CD4-positive, alpha-beta T cell treated with Interleukin-4 for 1 hour (primary cell): Measurements from ENCODE around the gene DUSP16.
"Not testable (repeated sequence)": the region's sequence is repeated elsewhere in the genome, so short reads cannot be mapped to it uniquely, and the experiment has no call there.

Experiments used
- DNase-seq, 2 donors: peaks; one replicate each; pipeline ENCODE4 v3.0.0-alpha.2; 2020 to 2022

The DUSP16 gene

GRCh38 chr12:12562585-12563261 is at the start of gene DUSP16:
Gene DUSP16, minus strand, starts transcription at chr12:12562863. Its CDS starts 41,765 bp downstream, at chr12:12521098.
- peak; percentile 91 to 95 for DNase-seq

- peak in 1 of 2 donors; percentile 55 for DNase-seq
These were observed 49.7 kb upstream of the DUSP16 start for GRCh38 chr12:12612358-12612757.

DNA sequence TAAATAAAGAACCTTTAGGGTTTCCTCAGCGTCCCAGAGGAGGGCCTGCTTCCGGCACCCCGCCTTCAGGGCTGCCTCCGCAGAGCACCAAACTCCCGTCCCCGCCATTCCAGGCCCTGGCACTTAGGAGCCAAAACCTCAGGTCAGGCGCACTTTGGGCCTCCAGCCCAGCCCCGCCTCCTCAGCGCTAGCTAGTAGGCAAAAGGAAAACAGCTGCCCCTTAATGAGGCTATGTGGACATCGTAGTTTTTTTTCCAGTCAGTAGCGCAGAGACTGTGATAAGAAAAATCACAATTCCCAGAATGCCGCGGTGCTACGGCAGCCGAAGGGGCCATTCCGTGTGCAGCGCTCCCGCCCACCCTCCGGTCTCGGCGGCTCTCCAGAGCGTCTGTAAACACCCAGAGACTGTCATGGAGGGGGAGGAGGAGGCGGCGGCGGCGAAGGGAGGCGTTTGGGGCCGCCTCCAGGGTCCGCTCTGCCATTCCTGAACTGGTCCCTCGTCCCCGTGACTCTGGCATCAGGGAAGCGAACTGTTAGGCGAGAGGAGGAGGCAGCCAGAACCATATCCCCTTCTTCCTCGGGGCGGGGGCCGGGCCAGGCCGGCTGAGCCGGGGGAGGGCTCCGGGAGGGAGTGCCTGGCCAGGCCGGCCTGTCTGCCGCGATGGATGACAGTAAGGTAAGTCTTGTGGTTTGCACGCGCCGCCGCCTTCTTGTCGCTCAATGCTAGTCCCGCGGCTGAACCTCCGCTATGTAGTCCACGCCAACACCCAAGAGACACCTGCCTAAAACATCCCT is 49.0 kb upstream of the DUSP16 start, which contains the start of gene CREBL2:
CREBL2 (plus strand) TSS at position 365 of the 795 bp plus-strand sequence; CDS start at position 662, 297 bp downstream.
- peak; percentile 89 to 90 for DNase-seq

DNA sequence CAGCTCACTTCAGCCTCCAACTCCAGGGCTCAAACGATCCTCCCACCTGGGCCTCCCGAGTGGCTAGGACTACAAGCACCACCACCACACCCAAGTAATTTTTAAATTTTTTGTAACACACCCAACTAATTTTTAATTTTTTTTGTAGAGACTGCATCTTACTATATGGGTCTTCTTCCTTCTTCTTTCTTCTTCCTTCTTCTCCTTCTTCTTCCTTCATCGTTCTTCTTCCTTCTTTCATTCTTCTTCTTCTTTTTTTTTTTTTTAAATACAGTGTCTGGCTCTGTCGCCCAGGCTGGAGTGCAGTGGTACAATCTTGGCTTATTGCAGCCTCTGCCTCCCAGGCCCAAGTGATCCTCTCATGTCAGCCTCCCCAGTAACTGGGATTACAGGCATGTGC is 48.0 kb upstream of the DUSP16 start:
- no peak for DNase-seq

- no peak for DNase-seq
These were observed 47.0 kb upstream of the DUSP16 start for GRCh38 chr12:12609692-12610091.

DNA sequence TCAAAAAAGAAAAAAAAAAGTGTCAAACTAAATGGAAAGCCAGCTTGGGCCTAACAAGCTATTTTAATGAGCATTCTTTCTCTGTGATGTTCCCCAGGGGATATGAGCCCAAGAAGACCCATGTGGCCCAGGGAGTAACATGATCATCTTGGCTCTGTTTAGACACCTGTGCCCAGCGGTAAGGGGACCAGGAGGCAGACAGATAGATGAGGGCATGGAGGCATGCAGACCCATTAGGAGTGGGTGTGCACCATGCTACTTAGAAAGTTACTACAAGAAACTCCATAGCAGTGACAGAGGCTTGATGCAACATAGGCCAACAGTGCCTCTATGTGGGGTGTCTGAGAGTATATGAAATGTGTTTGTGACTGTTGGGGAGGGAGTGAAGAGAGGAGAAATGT is 45.9 kb upstream of the DUSP16 start:
- DNase-seq = no peak

DNA sequence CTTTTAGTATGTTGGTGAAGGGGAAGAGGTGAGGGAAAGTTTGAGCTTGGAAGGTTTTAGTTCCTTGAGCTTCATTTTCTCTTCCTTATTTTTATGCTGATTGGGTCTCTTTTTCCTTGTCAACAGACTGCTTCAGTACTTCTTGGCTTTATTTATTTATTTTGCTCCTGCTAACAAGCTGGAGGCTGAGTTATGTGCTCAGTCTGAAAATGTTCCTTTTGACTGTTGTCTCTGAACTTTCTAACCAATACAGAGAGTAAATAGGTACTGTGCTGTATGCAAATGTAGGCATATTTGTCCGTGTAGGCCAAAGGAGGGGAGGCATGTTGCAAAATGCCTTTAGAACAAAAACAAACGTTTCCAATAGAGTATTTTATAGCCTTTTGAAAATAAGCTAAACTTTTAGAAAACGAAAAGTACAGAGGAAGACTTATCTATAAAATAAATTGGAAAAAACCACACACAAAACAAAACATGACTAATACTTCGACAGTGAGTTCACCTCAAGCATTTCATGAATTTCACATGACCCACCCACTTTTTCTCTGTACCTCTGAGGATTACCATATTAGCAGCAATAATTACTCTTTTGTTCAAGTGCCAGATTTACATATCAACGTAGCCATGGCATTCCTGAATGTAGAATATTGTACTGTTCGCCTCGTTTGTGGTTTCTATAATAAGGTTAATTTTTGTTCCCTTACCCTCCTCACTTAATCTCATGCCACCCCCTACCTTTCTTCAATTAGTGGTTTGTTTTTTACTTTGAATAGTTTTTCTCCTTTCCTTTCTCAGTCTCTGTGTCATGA is 44.3 kb upstream of the DUSP16 start:
- no peak for DNase-seq

DNA sequence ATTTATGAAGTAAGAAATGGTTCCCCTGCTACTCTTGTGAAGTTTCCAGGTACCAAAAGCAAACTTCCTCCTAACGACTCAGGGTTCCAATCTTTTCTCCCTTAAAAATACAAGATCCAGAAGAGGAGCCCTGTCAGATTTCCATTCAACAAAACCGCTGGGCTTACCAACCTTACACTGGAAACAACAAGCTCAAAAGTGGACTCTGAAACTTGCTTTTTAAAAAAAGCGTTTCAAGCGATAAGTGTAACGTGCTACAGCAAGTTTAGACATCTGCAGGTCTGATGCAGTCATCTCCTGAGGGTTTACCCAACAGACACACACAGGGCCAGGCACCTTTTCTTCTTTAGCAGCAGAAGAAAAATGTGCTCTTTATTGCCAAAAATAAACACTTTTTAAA is 42.1 kb upstream of the DUSP16 start:
- no peak for DNase-seq

DNA sequence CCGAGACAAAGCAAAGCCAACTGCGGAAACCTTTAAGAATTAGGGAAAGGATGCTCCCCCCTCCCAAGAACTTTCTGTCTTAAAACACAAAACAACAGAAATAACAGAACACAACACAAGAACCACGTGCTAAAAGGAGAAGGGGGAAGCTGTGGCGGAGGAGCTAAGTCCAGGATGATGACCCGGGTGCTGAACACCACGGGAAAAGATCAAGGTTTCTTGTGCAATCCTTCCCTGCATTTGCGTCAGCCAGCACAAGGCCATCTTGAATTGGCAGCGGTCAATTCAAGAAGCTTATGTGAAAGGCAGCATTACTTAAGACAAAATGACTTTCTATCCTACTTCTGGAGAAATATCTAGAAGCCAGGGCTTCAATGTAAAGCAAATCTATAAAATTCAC is 38.0 kb upstream of the DUSP16 start:
- peak in 1 of 2 donors; percentile 47 for DNase-seq

DNA sequence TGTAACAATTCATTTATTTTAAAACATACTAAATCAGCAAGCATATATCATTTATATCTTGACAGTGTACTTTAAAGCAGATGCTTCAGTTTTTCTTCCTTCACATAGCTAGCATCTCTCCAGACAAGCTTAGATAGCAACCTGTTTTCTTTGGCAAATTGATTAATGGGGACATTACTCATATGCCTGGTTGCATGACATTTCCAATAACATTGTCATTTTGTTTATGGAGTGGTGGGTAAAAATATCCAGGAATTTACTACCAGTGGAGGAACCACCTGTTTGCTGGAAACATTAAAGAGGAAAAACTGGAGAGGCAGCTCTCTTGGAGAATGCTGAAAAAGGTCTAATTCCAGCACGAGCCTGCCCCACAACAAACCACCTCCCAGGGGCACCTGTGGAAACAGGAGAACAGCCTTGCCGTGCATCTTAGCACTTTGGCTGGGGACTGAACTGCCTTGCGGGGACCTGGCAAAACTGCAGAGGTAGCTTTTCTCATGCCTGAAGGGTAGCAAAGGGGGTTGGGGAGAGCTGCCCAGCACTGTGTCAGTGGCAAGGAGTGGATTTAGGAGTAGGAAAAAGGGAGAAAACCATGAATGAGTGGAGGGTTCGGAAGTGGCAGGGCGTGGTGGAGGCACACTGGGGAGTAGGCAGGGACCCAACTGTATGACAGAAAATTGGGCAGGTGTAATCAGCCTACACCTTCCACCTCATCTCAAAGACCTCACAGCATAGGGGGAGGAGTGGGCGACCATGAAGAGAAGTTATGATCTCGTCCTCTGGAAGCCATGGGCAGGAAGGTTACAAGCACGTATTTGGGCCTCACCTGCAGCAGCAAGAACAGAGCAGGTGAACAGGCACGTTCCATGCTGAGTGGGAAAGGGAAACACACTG is 37.3 kb upstream of the DUSP16 start:
- no peak for DNase-seq

- DNase-seq = no peak
These were observed 36.2 kb upstream of the DUSP16 start for GRCh38 chr12:12598864-12599263.

DNA sequence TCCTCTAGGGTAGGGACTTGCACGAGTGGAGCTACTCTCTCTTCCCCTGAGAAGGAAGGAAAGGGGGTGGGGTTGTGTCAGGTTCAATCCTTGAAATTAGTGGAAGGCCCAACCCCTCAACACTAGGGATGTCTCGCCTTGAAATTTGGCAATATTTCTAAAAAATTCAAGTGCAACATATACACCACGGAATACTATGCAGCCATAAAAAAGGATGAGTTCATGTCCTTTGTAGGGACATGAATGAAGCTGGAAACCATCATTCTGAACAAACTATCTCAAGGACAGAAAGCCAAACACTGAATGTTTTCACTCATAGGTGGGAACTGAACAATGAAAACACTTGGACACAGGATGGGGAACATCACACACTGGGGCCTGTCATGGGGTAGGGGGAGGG is 33.9 kb upstream of the DUSP16 start:
- not testable (repeated sequence) for DNase-seq

GRCh38 chr12:12595929-12596328 is 33.3 kb upstream of the DUSP16 start:
- not testable (repeated sequence) for DNase-seq

GRCh38 chr12:12592930-12593329 is 30.3 kb upstream of the DUSP16 start:
- DNase-seq = no peak

- no peak for DNase-seq
These were observed 28.3 kb upstream of the DUSP16 start for GRCh38 chr12:12590961-12591360.

DNA sequence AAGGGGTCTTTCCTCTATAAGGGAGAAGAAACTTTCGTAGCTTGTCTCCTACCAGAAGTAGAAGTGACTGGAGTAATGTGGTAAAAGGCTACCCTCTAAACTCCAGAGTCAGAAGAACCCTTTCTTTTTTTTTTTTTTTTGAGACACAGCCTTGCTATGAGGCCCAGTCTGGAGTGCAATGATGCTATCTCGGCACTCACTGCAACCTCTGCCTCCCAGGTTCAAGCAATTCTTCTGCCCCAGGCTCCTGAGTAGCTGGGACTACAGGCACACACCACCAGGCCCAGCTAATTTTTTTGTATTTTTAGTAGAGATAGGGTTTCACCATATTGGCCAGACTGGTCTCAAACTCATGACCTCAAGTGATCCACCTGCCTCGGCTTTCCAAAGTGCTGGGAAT is 25.8 kb upstream of the DUSP16 start:
- DNase-seq = not testable (repeated sequence)

- DNase-seq = no peak
These were observed 25.2 kb upstream of the DUSP16 start for GRCh38 chr12:12587878-12588277.

DNA sequence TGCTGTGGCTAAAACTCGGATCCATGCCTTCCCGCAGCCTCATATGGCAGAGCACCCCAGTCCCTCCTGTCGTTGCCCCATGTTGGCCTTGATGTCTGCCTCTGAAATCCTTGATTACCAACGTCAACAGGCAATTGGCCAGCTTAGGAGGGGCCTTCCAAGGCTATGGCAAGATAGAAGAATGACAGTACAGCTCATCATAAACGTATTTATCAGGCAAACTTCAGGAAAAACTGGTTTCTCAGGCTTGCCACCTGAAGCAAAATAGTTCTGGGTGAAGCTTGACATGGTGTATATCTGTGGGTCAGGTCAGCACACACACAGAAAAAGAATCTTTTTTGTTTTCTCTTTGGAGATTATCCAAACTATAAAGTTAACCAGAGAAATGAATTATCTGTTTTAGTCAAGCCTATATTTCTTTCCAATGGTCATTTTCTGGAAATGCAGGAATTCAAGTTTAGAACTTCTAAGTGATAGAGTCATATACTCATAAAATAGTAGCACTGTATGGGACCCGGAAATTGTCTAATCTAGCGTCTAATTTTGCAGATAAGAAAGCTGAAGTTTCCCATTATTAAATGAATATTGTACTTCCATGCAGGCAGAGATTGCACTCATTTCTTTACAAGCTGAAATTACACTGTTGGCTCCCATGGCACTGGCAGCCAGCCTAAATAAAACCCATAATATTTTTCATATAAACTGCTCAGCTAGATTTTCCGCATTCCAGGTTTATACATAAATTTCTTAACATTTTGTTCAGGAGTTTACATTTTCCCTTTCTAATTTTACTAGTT is 24.4 kb upstream of the DUSP16 start:
- DNase-seq = no peak

GRCh38 chr12:12585115-12585863 is 22.6 kb upstream of the DUSP16 start:
- no peak for DNase-seq

DNA sequence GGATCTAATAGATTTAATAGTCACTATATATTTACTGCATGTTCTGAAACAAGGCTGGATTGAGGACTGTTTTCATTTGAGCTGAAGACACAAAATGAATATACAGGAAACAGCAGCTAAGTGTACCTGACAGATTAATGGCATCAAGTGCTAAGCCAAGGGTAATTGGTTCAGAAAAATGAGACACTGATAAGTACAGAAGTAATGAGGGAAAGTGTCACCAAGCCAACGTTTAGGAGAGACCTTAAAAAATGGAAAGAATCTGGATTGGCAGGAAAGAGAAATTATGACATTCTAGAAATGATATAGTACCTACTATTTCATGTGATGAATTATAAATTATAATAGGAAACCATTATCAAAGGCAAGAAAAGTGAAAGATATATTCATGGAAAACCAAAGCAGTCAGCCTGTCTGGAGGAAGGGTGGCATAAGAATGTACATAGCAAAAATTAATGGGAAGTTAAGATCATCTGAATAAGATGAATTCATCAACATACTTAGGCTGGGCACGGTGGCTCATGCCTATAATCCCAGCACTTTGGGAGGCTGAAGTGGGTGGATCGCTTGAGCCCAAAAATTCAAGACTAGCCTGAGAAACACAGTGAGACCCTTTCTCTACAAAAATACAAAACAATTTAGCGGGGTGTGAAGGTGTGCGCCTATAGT is 21.0 kb upstream of the DUSP16 start:
- DNase-seq = no peak
